T-helper 17 cell (primary cell): ENCODE measurements around the gene PCBP3. TPM values are rescaled to one million over a fixed set of nuclear protein-coding genes. Genes with fewer than 3 reads are reported as not detected.
"Not testable (repeated sequence)": the region's sequence is repeated elsewhere in the genome, so short reads cannot be mapped to it uniquely, and the experiment has no call there.

ENCODE experiments used
- ATAC-seq: fragments of 150-1000 bp; cut with Tn5 transposase; 2 replicates; pipeline ENCODE4 v1.10.0; 2021; ENCODE audit warnings: mild to moderate bottlenecking, moderate library complexity
- DNase-seq, 3 donors: peaks; one replicate each; pipeline versions ENCODE4 v3.0.0 to v3.0.0-alpha.2; 2020 to 2021
- H3K9me3 ChIP-seq: one replicate; pipeline ENCODE4 v1.7.0; 2013; ENCODE audit warnings: low read length, mild to moderate bottlenecking; ENCODE audit not compliant: control insufficient read depth, poor library complexity, severe bottlenecking
- H3K27ac Mint-ChIP-seq: one replicate; pipeline ENCODE4 v1.8.0; 2022; ENCODE audit warnings: mild to moderate bottlenecking, moderate library complexity, mixed read lengths
- H3K27me3 Mint-ChIP-seq: one replicate; pipeline ENCODE4 v1.8.0; 2022; ENCODE audit warnings: mixed read lengths
- H3K36me3 Mint-ChIP-seq: one replicate; pipeline ENCODE4 v1.8.0; 2022; ENCODE audit warnings: low read depth, mixed read lengths
- H3K4me1 Mint-ChIP-seq: one replicate; pipeline ENCODE4 v1.8.0; 2022; ENCODE audit warnings: mild to moderate bottlenecking, mixed read lengths
- H3K4me3 Mint-ChIP-seq: one replicate; pipeline ENCODE4 v1.8.0; 2022; ENCODE audit warnings: mild to moderate bottlenecking, moderate library complexity, mixed read lengths
- total RNA-seq, 4 donors: library from RNA in 2 of 4; stranded (reverse) in 2 of 4; gene quantifications; one replicate each; pipeline ENCODE4 v1.2.3 and lab custom pipeline; 2022 to 2026

PCBP3 gene
- total RNA-seq, 2 donors from 2014 or later = 0.91 to 4.2 TPM

GRCh38 chr21:45945066-45945867 is 301.7 kb downstream of the PCBP3 start:
- no peak for ATAC-seq
- H3K4me3 Mint-ChIP-seq = no peak overlapping the region

GRCh38 chr21:45945868-45946210 is 302.3 kb downstream of the PCBP3 start:
- ATAC-seq (no peak), DNase-seq (no peak)
- no peaks in the 10 kb centered on the region for H3K36me3 Mint-ChIP-seq
- H3K4me3 Mint-ChIP-seq = no peak overlapping the region
- H3K4me1 Mint-ChIP-seq = peaks cover 3% of the 10 kb centered on the region
- H3K27me3 Mint-ChIP-seq = peaks cover 15% of the 10 kb centered on the region
- H3K9me3 ChIP-seq = no peaks in the 10 kb centered on the region
- no peak overlapping the region for H3K27ac Mint-ChIP-seq

More at GRCh38 chr21:45945066-45945867, 301.7 kb downstream of the PCBP3 start:
- no peak overlapping the region for H3K27ac Mint-ChIP-seq
- no peak for DNase-seq
- H3K4me1 Mint-ChIP-seq = peaks cover 3% of the 10 kb centered on the region
- no peaks in the 10 kb centered on the region for H3K9me3 ChIP-seq
- H3K27me3 Mint-ChIP-seq = peaks cover 14% of the 10 kb centered on the region
- no peaks in the 10 kb centered on the region for H3K36me3 Mint-ChIP-seq

GRCh38 chr21:45947296-45947695 is 303.8 kb downstream of the PCBP3 start:
- H3K4me1 Mint-ChIP-seq = peaks cover 3% of the 10 kb centered on the region
- DNase-seq = no peak
- H3K27ac Mint-ChIP-seq = no peak overlapping the region
- H3K9me3 ChIP-seq = no peaks in the 10 kb centered on the region
- no peaks in the 10 kb centered on the region for H3K36me3 Mint-ChIP-seq
- no peak for ATAC-seq
- H3K27me3 Mint-ChIP-seq = peaks cover 25% of the 10 kb centered on the region
- H3K4me3 Mint-ChIP-seq = no peak overlapping the region

- peaks cover 25% of the 10 kb centered on the region for H3K27me3 Mint-ChIP-seq
These were observed 304.3 kb downstream of the PCBP3 start for GRCh38 chr21:45947716-45948255.

GRCh38 chr21:45948576-45949141 is 305.1 kb downstream of the PCBP3 start:
- Mint-ChIP-seq H3K27me3 (peaks cover 25% of the 10 kb centered on the region), H3K36me3 (no peaks in the 10 kb centered on the region), H3K4me3 (no peak overlapping the region), H3K27ac (no peak overlapping the region), H3K4me1 (peaks cover 3% of the 10 kb centered on the region)
- ATAC-seq (no peak), DNase-seq (no peak)
- H3K9me3 ChIP-seq = no peaks in the 10 kb centered on the region

More at GRCh38 chr21:45947716-45948255, 304.3 kb downstream of the PCBP3 start:
- Mint-ChIP-seq H3K4me1 (peaks cover 3% of the 10 kb centered on the region), H3K4me3 (no peak overlapping the region), H3K27ac (no peak overlapping the region), H3K36me3 (no peaks in the 10 kb centered on the region)
- ATAC-seq (no peak), DNase-seq (no peak)
- H3K9me3 ChIP-seq = no peaks in the 10 kb centered on the region

GRCh38 chr21:45949928-45950739 is 306.6 kb downstream of the PCBP3 start:
- Mint-ChIP-seq H3K4me1 (peaks cover 3% of the 10 kb centered on the region), H3K36me3 (no peaks in the 10 kb centered on the region), H3K27me3 (peaks cover 25% of the 10 kb centered on the region), H3K27ac (no peak overlapping the region), H3K4me3 (no peak overlapping the region)
- H3K9me3 ChIP-seq = no peaks in the 10 kb centered on the region
- DNase-seq = no peak
- no peak for ATAC-seq

GRCh38 chr21:45950740-45951515 is 307.4 kb downstream of the PCBP3 start:
- no peaks in the 10 kb centered on the region for H3K9me3 ChIP-seq
- ATAC-seq (no peak), DNase-seq (no peak)
- Mint-ChIP-seq H3K36me3 (no peaks in the 10 kb centered on the region), H3K27me3 (peaks cover 26% of the 10 kb centered on the region), H3K4me1 (peaks cover 3% of the 10 kb centered on the region), H3K4me3 (no peak overlapping the region), H3K27ac (no peak overlapping the region)

GRCh38 chr21:45951676-45952075 is 308.2 kb downstream of the PCBP3 start:
- H3K9me3 ChIP-seq = no peaks in the 10 kb centered on the region
- Mint-ChIP-seq H3K4me1 (no peaks in the 10 kb centered on the region), H3K27me3 (peaks cover 28% of the 10 kb centered on the region), H3K4me3 (no peak overlapping the region), H3K36me3 (no peaks in the 10 kb centered on the region), H3K27ac (no peak overlapping the region)
- ATAC-seq (no peak), DNase-seq (no peak)

- DNase-seq, H3K36me3 Mint-ChIP-seq, H3K4me1 Mint-ChIP-seq, H3K4me3 Mint-ChIP-seq, H3K27ac Mint-ChIP-seq, ATAC-seq, H3K9me3 ChIP-seq: not testable (repeated sequence)
- peaks cover 35% of the 10 kb centered on the region for H3K27me3 Mint-ChIP-seq
These were observed 309.0 kb downstream of the PCBP3 start for GRCh38 chr21:45952527-45952926.

- Mint-ChIP-seq H3K36me3 (no peaks in the 10 kb centered on the region), H3K27ac (no peak overlapping the region), H3K27me3 (peaks cover 39% of the 10 kb centered on the region), H3K4me1 (no peaks in the 10 kb centered on the region), H3K4me3 (no peak overlapping the region)
- H3K9me3 ChIP-seq = no peaks in the 10 kb centered on the region
- no peak for ATAC-seq
- DNase-seq = no peak
These were observed 309.4 kb downstream of the PCBP3 start for GRCh38 chr21:45952974-45953373.

- Mint-ChIP-seq H3K4me3 (no peak overlapping the region), H3K36me3 (no peaks in the 10 kb centered on the region), H3K4me1 (peaks cover 2% of the 10 kb centered on the region), H3K27me3 (peaks cover 44% of the 10 kb centered on the region), H3K27ac (no peak overlapping the region)
- ATAC-seq (no peak), DNase-seq (no peak)
- H3K9me3 ChIP-seq = no peaks in the 10 kb centered on the region
These were observed 310.7 kb downstream of the PCBP3 start for GRCh38 chr21:45954261-45954660.

GRCh38 chr21:45954921-45955320 is 311.4 kb downstream of the PCBP3 start:
- H3K27me3 Mint-ChIP-seq = peaks cover 46% of the 10 kb centered on the region

More at GRCh38 chr21:45954921-45955320, 311.4 kb downstream of the PCBP3 start:
- H3K27ac Mint-ChIP-seq = no peak overlapping the region
- no peaks in the 10 kb centered on the region for H3K36me3 Mint-ChIP-seq
- no peak for DNase-seq
- ATAC-seq = no peak
- H3K4me3 Mint-ChIP-seq = no peak overlapping the region
- peaks cover 2% of the 10 kb centered on the region for H3K4me1 Mint-ChIP-seq
- H3K9me3 ChIP-seq = no peaks in the 10 kb centered on the region
